ENCODE data around the gene KRT77. TPM values are rescaled to one million over a fixed set of nuclear protein-coding genes. Genes with fewer than 3 reads are reported as not detected.

Gene KRT77
- total RNA-seq, 1 donor from 2014 or later, result not detected

DNA sequence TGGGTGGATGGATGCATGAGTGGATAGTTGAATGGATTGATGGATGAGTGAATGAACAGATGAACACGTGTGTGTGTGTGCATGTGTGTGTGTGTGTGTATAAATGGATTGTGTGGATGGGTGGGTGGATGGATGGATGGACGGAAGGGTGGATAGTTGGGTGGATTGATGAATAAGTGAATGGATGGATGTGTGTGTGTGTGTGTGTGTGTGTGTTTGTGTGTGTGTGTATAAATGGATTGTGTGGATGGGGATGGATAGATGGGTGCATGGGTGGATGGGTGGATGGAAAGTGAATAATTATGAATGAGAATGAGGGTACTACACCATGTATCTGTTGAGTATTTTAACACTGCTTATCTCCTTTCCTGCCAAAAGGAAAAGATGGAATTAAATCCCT, 986 bp downstream of the KRT77 start:
- H3K36me3 ChIP-seq (ENCODE audit: control insufficient read depth, insufficient read depth, low read length), result no peaks in the 10 kb centered on the region
- H3K27me3 ChIP-seq (ENCODE audit: control insufficient read depth, insufficient read depth, low read length), result peaks cover 17% of the 10 kb centered on the region
- DNase-seq (ENCODE audit: low read depth) (no peak), FAIRE-seq (no peak)
- TF ChIP-seq, protein P1, sequence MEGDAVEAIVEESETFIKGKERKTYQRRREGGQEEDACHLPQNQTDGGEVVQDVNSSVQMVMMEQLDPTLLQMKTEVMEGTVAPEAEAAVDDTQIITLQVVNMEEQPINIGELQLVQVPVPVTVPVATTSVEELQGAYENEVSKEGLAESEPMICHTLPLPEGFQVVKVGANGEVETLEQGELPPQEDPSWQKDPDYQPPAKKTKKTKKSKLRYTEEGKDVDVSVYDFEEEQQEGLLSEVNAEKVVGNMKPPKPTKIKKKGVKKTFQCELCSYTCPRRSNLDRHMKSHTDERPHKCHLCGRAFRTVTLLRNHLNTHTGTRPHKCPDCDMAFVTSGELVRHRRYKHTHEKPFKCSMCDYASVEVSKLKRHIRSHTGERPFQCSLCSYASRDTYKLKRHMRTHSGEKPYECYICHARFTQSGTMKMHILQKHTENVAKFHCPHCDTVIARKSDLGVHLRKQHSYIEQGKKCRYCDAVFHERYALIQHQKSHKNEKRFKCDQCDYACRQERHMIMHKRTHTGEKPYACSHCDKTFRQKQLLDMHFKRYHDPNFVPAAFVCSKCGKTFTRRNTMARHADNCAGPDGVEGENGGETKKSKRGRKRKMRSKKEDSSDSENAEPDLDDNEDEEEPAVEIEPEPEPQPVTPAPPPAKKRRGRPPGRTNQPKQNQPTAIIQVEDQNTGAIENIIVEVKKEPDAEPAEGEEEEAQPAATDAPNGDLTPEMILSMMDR (IDR thresholded peaks at IDR 0.05; ENCODE audit: insufficient read depth, low read length, severe bottlenecking), result no peak
- no peak overlapping the region for H3K4me3 ChIP-seq (ENCODE audit: low read depth, low read length)

DNA sequence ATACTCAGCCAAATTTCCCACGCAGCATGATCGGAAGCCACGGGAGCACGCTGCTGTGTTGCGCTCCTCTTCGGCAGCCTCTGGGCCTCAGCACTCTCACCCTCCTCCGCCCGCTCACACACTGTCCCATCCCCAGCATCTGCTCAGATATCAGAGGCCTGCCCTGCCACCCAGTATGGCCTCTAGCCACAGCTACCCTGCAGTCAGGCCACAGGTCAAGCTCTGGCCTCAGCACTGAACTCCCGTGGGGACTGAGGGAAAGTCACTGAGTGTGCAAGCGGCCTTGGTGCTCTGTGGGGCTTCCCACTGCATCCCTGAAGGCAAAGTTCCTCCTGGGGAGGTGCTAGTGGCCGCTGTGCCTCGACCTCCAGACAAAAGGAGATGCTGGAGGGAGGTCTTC, 2.0 kb downstream of the KRT77 start:
- no peak for FAIRE-seq
- H3K4me3 ChIP-seq (ENCODE audit: low read depth, low read length), result no peak overlapping the region
- no peak for DNase-seq (ENCODE audit: low read depth)
- no peaks in the 10 kb centered on the region for H3K36me3 ChIP-seq (ENCODE audit: control insufficient read depth, insufficient read depth, low read length)
- H3K27me3 ChIP-seq (ENCODE audit: control insufficient read depth, insufficient read depth, low read length), result peaks cover 15% of the 10 kb centered on the region
- TF ChIP-seq, protein P1 (IDR thresholded peaks at IDR 0.05; ENCODE audit: insufficient read depth, low read length, severe bottlenecking), result no peak

DNA sequence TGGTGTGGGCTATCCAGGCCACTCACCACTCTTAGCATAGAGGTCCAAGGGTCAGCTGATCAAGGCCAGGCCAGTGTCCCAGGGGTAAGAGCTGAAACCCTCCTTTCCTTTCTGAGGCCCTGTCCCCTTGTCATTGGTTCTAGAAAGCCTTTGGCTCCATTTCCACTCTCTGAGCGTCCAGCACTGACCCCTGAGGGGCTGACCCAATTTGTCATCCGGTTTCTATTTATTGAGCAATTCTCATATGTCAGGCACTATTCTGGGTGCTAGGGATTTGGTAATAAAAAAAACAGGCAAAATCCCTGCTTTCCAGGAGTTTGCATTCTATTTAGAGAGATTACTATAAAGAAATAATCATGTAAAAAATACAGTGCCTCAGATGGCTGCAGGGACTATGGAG, 3.4 kb downstream of the KRT77 start:
- DNase-seq (ENCODE audit: low read depth) (no peak), FAIRE-seq (no peak)
- Histone ChIP-seq H3K36me3 (ENCODE audit: control insufficient read depth, insufficient read depth, low read length) (no peaks in the 10 kb centered on the region), H3K27me3 (ENCODE audit: control insufficient read depth, insufficient read depth, low read length) (peaks cover 17% of the 10 kb centered on the region), H3K4me3 (ENCODE audit: low read depth, low read length) (no peak overlapping the region)
- TF ChIP-seq, protein P1 (IDR thresholded peaks at IDR 0.05; ENCODE audit: insufficient read depth, low read length, severe bottlenecking), result no peak

DNA sequence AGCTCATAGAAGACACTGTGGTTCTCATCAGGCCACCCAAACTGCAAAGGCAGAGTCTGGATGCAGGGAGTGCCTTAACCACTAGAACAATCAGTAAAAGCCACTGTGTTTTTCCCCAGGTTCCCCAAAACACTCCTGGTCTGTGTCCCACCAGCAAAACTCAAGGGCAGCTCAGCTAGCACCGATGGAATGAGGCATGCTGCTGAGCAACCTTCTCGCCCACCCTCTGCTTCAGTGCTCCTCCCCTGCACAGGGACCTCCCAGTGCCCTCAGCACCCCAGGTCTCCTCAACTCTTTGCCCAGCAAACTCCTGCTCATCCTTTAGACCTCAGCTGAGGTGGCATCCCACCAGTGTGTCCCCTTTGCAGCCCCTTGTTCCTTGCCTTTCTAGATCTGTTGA, 4.0 kb downstream of the KRT77 start:
- DNase-seq (ENCODE audit: low read depth) (no peak), FAIRE-seq (no peak)
- peaks cover 19% of the 10 kb centered on the region for H3K27me3 ChIP-seq (ENCODE audit: control insufficient read depth, insufficient read depth, low read length)
- no peak overlapping the region for H3K4me3 ChIP-seq (ENCODE audit: low read depth, low read length)
- TF ChIP-seq, protein P1 (IDR thresholded peaks at IDR 0.05; ENCODE audit: insufficient read depth, low read length, severe bottlenecking), result no peak
- H3K36me3 ChIP-seq (ENCODE audit: control insufficient read depth, insufficient read depth, low read length), result no peaks in the 10 kb centered on the region

DNA sequence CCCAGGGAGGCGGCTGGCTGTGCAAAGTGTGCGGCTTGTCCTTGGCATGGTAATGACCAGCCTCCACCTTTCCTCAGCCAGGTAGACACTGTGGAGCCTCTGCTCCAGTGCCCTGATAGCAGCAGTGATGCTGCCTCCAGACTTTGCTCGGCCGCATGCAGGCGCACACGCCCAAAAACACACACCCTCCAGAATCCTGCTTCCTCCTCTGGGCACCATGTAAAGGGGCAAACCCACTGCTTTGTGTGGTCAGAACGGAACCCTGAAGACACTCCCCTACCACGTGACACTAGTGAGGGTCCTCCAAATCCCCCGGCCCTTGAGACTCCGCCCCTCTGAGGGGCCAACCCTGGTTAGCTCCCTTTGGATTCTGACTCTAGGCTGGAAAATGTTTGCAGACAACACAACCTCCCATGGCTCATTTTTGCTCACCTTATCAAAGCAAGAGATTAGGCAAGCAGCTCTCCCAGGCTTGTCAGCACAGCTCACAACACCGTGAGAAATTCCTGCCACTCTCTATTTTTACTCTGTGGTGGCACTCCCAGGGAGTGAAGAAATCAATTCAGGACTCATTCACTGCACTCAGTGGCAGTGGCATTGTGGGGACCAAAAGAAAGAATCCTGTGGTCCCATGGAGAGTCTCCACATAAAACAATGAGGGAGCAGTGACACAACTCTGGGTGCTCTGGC, 4.5 kb downstream of the KRT77 start:
- Histone ChIP-seq H3K27me3 (ENCODE audit: control insufficient read depth, insufficient read depth, low read length) (peaks cover 19% of the 10 kb centered on the region), H3K4me3 (ENCODE audit: low read depth, low read length) (no peak overlapping the region), H3K36me3 (ENCODE audit: control insufficient read depth, insufficient read depth, low read length) (no peaks in the 10 kb centered on the region)
- DNase-seq (ENCODE audit: low read depth), result peak; percentile 65
- TF ChIP-seq, protein P1 (IDR thresholded peaks at IDR 0.05; ENCODE audit: insufficient read depth, low read length, severe bottlenecking), result no peak
- peak; percentile 77 for FAIRE-seq

DNA sequence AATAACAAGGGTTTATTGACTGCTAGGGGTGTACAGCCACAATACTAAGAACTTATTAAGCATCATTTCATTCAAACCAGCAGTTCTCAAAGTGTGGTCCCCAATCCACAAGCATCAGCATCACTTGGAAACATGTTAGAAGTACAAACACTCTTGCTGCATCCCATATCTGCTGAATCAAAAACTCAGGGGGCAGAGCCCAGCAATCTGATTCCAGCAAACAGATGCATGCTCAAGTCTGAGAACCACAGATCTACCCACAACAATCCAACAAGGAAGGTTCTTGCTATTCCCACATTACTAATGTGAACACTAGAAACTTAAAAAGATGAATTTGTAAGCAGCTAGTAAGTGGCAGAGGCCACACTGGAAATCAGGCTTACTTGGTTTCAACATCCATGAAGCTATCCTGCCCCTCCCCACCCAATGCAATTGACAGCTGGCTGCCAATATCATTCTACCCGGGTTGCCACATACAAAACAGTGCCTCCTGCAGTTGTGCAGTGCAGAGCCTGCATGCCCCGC, 6.2 kb downstream of the KRT77 start:
- DNase-seq (ENCODE audit: low read depth) (no peak), FAIRE-seq (no peak)
- no peaks in the 10 kb centered on the region for H3K36me3 ChIP-seq (ENCODE audit: control insufficient read depth, insufficient read depth, low read length)
- no peak overlapping the region for H3K4me3 ChIP-seq (ENCODE audit: low read depth, low read length)
- TF ChIP-seq, protein P1 (IDR thresholded peaks at IDR 0.05; ENCODE audit: insufficient read depth, low read length, severe bottlenecking), result no peak
- H3K27me3 ChIP-seq (ENCODE audit: control insufficient read depth, insufficient read depth, low read length), result peaks cover 14% of the 10 kb centered on the region

Measured in bronchial epithelial cell (primary cell).